COR-L47 (cell line): Measurements from ENCODE around the gene TNN.
"Not testable (repeated sequence)": the region's sequence is repeated elsewhere in the genome, so short reads cannot be mapped to it uniquely, and the experiment has no call there.

Experiments used
- DNase-seq: peaks from one replicate; lab custom pipeline; 2025; lab: John Stamatoyannopoulos, UW

TNN gene

GRCh38 chr1:175067362-175068106, at the start of gene TNN:
TNN (plus strand) TSS chr1:175067833; CDS start chr1:175077419, 9,586 bp downstream.
- DNase-seq: no peak

GRCh38 chr1:175019524-175019923, 48.1 kb upstream of the TNN start:
- DNase-seq: no peak

GRCh38 chr1:175023043-175023921, 44.4 kb upstream of the TNN start, which contains the start of gene MRPS14:
MRPS14 (minus strand) TSS chr1:175023425; CDS start chr1:175023408, 17 bp downstream.
- DNase-seq: peak; percentile 97

- DNase-seq: not testable (repeated sequence)
These were observed 43.8 kb upstream of the TNN start for GRCh38 chr1:175023922-175024242.

- DNase-seq: no peak
These were observed 42.9 kb upstream of the TNN start for GRCh38 chr1:175024773-175025172.

- no peak for DNase-seq
These were observed 33.7 kb upstream of the TNN start for GRCh38 chr1:175033953-175034352.

GRCh38 chr1:175034775-175035174, 32.9 kb upstream of the TNN start:
- no peak for DNase-seq

GRCh38 chr1:175035865-175036264, 31.8 kb upstream of the TNN start:
- DNase-seq: no peak

- no peak for DNase-seq
These were observed 31.2 kb upstream of the TNN start for GRCh38 chr1:175036476-175036875.

GRCh38 chr1:175037416-175037815, 30.2 kb upstream of the TNN start:
- DNase-seq: no peak

GRCh38 chr1:175040324-175040879, 27.2 kb upstream of the TNN start:
- DNase-seq: no peak

GRCh38 chr1:175042650-175043049, 25.0 kb upstream of the TNN start:
- no peak for DNase-seq

- no peak for DNase-seq
These were observed 23.8 kb upstream of the TNN start for GRCh38 chr1:175043824-175044223.

- not testable (repeated sequence) for DNase-seq
These were observed 23.0 kb upstream of the TNN start for GRCh38 chr1:175044591-175044990.

- no peak for DNase-seq
These were observed 22.5 kb upstream of the TNN start for GRCh38 chr1:175045097-175045496.

- DNase-seq: no peak
These were observed 22.1 kb upstream of the TNN start for GRCh38 chr1:175045519-175045918.

- no peak for DNase-seq
These were observed 16.6 kb upstream of the TNN start for GRCh38 chr1:175050992-175051391.

- DNase-seq: no peak
These were observed 12.9 kb upstream of the TNN start for GRCh38 chr1:175054736-175055135.

- no peak for DNase-seq
These were observed 5.3 kb upstream of the TNN start for GRCh38 chr1:175062339-175062738.

GRCh38 chr1:175062858-175063257, 4.8 kb upstream of the TNN start:
- no peak for DNase-seq

- DNase-seq: no peak
These were observed 3.2 kb downstream of the TNN start for GRCh38 chr1:175070818-175071217.

- no peak for DNase-seq
These were observed 3.8 kb downstream of the TNN start for GRCh38 chr1:175071276-175071943.
